NCI-H1694 treated with DMSO at 0.1 percent for 48 hours (cell line): ENCODE results near the gene ENTPD6.
"Not testable (repeated sequence)": the region's sequence is repeated elsewhere in the genome, so short reads cannot be mapped to it uniquely, and the experiment has no call there.

ENCODE experiments used
- DNase-seq: peaks from one replicate; lab custom pipeline; 2025; lab: John Stamatoyannopoulos, UW

ENTPD6 gene

DNA sequence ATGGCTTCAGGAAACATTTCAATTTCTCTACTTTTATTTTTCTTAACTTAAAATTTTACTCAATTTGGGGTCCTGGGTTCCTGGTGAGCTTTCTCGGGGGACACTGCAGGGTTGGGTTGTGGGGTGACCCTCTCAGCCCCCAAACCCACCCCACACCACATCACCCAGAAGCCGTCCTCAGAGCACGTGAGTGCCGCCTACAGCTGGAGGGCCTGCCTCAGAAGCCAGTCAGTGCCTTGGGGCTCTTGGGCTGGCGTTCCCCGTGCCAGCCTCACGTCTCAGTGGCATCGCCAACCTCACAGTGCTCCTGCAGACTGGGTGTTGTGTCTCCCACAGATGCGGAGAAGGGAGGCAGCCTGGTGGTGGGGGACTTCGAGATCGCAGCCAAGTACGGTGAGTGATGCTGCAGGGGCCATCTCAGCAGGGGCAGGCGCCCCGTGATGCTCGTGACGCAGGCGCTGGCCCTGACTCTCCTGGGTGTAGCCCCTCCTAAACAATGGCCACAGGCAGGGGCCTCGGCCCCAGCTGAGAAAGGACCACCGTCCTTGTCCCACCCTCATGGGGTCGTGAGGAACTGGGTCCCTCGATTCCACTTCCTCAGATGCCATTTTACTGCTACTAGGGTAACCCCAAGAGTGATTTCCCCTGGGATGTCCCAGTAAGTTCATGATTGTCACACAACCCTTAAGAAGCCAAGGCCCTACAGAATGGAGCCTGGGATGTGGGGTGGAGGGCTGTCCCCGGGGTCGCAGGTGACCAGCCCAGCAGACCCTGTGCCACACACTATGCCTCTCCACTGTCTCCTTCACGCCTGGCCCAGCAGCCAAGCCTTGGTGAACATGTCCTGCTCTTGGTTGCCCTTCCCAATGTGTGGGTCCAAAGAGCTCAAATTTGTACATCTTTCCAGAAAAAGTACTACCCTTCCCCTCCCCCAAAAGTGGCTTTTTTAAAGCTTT, 28.5 kb downstream of the ENTPD6 start:
- no peak for DNase-seq

GRCh38 chr20:25224941-25225340, 29.4 kb downstream of the ENTPD6 start:
- DNase-seq, result no peak

GRCh38 chr20:25225642-25226432, 30.3 kb downstream of the ENTPD6 start:
- DNase-seq, result no peak

- no peak for DNase-seq
Measured at GRCh38 chr20:25226433-25227316, 31.2 kb downstream of the ENTPD6 start.

DNA sequence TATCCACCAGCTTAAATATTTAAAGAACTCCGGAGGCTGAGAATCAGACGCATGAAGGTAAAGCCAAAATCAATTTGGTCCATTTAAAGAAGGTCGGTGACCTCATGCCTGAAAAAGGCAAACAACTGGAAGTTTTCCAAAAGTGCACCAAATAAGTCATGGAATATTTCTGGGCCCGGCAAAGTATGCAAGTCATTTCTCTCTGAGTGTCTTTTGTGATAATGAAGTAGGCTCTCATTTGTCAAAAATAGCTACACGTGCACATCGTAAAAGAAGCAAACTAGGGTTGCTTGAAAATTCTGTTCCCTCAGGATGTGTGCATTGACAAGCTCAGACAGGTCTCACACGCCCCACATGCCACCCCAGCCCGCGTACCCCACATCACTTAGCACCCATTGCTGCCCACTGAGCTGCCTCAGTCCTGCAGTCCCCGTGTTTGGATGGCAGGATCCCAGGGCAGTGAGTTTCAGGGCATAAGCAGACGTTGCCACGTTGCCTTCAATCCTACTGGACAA, 31.9 kb downstream of the ENTPD6 start:
- no peak for DNase-seq

DNA sequence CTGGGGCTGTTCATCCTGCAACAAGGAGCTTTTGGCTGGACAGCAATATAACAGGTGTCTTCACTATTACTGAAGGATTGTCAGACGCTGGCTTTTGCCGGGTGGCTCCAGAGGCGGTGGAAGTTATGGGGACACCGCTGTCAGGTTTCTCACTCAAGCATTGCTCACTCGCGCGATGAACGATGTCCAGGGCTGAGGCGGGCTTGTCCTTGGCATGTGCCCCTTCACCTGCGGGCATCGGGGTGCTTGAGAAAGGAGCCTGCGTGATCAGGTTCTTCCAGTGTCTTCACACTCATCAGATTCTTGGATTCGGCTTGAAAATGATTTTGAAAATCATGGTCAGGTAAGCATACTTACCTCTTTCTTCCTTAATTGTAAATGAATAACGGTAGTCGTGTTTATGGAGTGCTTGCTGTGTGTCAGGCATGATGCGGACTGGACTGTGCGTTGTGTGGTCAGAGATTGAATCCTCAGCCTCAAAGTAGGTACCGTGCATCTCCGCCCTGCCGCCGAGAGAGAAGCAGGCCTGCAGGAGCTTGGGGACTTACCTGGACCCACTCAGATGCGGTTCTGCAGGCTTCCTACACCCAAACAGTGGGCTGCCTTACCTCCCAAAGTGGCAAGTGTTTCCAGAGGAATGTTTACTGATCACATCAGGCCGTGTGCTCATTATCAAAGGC, 34.1 kb downstream of the ENTPD6 start:
- DNase-seq, result no peak

- no peak for DNase-seq
Measured at GRCh38 chr20:25230166-25230831, 34.8 kb downstream of the ENTPD6 start.

DNA sequence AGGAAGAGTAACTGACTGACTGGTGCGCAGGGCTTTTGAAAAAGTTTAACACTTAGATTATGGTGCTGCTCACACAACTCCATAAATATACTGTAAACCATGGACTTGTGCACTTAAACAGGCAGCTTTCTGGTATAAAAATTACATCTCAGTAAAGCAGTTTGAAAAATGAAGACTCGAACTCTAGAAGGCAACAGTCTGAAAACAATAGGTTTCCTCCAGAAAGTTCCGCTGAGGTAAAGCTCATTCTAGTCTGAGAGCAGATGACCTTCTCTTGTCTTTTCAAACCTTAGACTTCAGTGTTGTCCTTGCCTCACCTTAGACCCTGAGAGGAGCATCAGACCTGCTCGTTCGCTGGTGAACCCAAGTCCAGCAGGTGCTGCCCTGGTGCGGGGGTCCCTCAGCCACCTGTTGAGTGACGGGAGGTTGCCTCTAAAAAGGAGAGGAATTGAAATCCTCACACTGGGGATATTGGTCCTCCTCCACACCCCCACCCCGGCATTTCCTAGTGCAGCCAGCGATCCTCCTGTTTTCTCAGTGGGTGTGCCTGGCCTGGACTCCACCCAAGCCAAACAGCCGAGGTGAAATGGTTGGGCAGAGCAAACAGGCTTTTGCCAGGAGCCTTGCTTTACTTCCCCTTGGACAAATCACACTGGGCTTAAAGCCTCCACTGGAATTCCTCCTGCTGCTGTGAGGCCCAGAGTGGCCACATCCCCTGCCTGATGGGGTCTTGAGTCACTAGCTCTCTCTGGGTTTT, 37.7 kb downstream of the ENTPD6 start:
- no peak for DNase-seq

- not testable (repeated sequence) for DNase-seq
Measured at GRCh38 chr20:25234009-25234849, 38.7 kb downstream of the ENTPD6 start.

DNA sequence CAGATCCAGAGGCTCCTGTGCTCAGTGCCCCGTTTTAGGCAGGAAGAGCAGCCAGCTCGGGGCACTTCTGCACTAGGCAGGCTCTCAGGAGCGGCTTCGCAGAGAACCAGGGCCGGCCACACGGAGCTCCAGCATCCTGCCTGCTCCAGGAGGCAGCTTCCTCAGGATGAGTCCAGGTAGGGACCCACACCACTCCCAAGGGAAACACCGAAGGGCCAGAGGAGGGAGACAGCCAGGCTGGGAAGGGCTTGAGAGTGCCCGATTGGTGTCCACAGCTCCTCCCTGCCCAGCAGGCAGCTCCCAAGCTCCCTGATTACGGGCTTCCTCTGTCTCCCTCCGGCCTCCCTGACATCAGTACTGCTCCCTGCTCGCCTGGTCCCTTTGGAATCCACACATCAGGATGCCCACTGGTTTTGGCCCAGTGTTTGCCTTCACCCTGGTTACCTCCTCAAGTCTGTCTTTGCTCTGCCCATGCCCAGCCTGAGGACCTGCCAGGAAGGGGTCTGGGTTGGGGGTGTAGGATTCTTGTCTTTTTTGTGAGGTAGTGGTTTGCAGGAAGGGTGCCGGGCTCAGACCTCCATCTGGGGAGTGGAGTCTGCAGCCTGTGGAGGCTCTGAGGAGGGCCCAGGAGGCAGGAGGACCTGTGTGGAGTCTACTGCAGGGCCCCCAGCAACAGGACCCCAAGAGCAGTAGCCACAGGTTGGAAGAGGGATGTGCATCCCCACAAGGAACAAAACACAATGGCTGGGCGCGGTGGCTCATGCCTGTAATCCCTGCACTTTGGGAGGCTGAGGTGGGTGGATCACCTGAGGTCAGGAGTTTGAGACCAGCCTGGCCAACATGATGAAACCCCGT, 41.2 kb downstream of the ENTPD6 start:
- no peak for DNase-seq

GRCh38 chr20:25237610-25238318, 42.3 kb downstream of the ENTPD6 start:
- DNase-seq, result peak; percentile 20

DNA sequence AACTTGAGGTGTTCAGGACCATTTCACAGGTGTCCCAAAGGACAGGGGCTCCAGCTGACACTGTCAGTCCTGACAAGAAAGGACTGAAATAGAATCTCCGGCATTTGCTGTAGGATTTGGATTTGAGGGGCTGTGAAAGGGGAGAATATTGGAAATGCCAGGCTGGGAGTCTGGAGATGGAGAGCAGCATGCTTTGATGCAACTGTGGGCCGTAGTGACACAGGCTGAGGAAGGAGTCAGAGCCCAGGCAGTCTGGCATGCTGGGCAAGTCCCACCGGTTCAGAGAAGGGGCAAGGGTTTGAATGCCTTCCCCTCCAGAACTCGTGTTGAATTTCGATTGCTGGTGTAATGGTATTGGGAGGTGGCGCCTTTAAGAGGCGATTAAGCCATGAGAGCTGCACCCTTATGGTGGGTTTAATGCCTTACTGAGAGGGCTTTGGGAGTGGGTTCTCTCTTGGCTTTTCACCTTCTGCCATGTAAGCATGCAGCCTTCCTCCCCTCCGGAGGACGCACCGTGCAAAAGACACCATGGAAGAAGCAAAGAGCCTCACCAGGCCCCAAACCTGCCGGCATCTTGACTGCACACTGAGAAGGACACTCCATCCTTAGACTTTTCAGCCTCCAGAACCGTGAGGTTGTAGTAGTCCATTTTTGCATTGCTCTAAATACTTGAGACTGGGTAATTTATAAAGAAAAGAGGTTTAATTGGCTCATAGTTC, 43.0 kb downstream of the ENTPD6 start:
- no peak for DNase-seq

DNA sequence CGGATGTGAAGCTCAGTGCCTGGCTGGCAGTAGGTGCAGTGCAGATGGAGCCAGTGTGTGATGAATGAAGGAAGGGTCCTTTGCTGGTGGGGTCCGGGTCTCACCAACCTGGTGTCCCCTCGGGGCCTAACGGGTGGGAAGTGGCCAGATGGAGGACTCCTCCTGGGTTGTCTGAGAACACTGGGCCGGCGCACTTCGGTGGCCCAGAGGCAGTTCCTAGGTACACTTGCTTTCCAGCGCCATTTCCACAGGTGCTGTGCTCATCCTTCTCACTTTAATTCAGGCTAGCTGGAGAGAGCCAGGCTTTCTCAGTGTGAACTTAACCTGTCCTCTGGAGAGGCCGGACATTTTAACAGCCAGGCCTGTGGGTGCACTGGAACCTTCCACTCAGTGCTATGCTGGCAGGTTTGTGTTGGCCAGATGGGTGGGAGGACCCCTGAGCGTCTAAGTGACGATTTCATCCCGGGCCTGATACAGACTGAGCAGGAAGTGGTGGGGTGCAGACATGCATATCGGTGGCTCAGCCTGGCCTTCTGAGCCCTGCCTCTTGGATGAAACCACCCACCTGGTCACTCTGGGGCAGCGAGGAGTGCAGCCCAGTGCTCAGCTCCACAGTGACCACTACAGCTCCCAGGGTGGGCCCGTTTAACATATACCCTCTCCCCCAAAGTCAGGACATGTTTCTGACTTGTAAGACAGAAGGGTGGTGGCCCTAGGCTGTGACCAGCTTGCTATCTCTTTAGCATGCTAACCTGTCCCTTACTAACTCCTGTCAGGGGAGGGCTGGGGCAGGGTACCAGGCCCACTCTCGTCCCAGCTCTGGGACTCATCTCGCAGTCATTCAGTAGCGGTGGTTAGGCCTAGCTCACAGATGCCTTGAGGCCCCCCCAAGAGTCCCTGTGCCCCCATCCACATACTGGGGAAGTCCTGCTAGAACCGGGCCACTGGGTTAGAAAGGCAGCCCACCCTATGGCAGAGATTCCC, 44.2 kb downstream of the ENTPD6 start:
- DNase-seq, result no peak

GRCh38 chr20:25240851-25241658, 45.5 kb downstream of the ENTPD6 start:
- DNase-seq, result not testable (repeated sequence)

GRCh38 chr20:25241659-25241955, 46.1 kb downstream of the ENTPD6 start:
- not testable (repeated sequence) for DNase-seq
